ENCODE measurements around the gene PTTG1IP2. TPM values are rescaled to one million over a fixed set of nuclear protein-coding genes. Genes with fewer than 3 reads are reported as not detected.

PTTG1IP2 gene
- total RNA-seq, 2 experiments from 2014 or later, result not detected

DNA sequence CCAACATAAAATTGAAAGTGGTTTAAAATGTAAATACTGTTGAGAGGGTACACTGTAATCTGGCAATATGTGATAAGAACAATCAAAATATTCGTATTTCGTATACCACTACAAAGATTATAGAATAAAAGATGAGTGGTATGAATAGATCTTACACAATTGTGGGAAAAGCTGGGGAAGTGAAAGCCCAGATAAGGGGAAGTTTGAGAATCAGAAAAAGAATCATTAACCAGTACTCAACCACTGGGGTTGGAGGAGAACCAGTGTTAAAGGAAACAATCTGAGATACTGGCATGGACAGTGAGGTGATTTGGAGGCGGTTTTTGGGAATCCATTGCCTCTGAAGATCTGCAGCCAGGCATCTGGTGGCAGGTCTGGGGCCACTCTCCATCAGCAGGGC, 67.0 kb downstream of the PTTG1IP2 start:
- no peaks in the 10 kb centered on the region for H3K9me3 Mint-ChIP-seq

DNA sequence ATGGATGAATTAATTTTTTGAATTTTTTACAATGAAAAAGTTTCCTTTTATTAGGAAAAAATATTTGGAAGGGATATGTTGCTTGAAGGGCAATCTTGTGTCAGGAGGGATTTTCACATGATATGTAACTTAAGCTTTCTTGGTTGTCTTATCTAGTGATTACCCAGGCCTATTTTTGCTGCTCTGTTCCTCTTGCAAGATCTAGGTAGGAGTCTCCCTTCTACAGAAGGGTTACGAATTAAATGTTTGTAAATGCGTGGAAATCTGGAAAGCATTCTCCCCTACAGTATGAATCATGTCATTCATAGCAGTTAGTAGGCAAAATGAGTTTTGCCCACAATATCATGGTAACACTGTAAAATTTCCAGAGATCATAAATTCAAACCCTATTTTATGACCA, 69.0 kb downstream of the PTTG1IP2 start:
- Mint-ChIP-seq H3K27me3 (peaks cover 3% of the 10 kb centered on the region), H3K4me1 (ENCODE audit: low read depth) (no peaks in the 10 kb centered on the region), H3K36me3 (ENCODE audit: low read depth) (no peaks in the 10 kb centered on the region), H3K27ac (no peak overlapping the region), H3K9me3 (no peaks in the 10 kb centered on the region), H3K4me3 (no peak overlapping the region)
- DNase-seq (no peak), ATAC-seq (no peak)
- POLR2A ChIA-PET, result no interaction called here
- intact Hi-C loops (cut with micrococcal nuclease), result no loop called here
- CTCF ChIA-PET, result interaction anchor here (1.3 kb wide), 1 partner anchor 12 kb away, joined by 3 read pairs; no protein-coding TSS in a partner anchor
- TF ChIP-seq, protein P1, sequence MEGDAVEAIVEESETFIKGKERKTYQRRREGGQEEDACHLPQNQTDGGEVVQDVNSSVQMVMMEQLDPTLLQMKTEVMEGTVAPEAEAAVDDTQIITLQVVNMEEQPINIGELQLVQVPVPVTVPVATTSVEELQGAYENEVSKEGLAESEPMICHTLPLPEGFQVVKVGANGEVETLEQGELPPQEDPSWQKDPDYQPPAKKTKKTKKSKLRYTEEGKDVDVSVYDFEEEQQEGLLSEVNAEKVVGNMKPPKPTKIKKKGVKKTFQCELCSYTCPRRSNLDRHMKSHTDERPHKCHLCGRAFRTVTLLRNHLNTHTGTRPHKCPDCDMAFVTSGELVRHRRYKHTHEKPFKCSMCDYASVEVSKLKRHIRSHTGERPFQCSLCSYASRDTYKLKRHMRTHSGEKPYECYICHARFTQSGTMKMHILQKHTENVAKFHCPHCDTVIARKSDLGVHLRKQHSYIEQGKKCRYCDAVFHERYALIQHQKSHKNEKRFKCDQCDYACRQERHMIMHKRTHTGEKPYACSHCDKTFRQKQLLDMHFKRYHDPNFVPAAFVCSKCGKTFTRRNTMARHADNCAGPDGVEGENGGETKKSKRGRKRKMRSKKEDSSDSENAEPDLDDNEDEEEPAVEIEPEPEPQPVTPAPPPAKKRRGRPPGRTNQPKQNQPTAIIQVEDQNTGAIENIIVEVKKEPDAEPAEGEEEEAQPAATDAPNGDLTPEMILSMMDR (IDR thresholded peaks at IDR 0.05), result no peak

More for the DNA sequence above, 67.0 kb downstream of the PTTG1IP2 start:
- no peak overlapping the region for H3K4me3 Mint-ChIP-seq
- DNase-seq (no peak), ATAC-seq (no peak)
- no peaks in the 10 kb centered on the region for H3K4me1 Mint-ChIP-seq (ENCODE audit: low read depth)
- POLR2A ChIA-PET, result no interaction called here
- no peaks in the 10 kb centered on the region for H3K36me3 Mint-ChIP-seq (ENCODE audit: low read depth)
- peaks cover 4% of the 10 kb centered on the region for H3K27me3 Mint-ChIP-seq
- intact Hi-C loops (cut with micrococcal nuclease), result no loop called here
- no peak overlapping the region for H3K27ac Mint-ChIP-seq
- TF ChIP-seq, protein P1 (IDR thresholded peaks at IDR 0.05), result no peak
- CTCF ChIA-PET, result no interaction called here

DNA sequence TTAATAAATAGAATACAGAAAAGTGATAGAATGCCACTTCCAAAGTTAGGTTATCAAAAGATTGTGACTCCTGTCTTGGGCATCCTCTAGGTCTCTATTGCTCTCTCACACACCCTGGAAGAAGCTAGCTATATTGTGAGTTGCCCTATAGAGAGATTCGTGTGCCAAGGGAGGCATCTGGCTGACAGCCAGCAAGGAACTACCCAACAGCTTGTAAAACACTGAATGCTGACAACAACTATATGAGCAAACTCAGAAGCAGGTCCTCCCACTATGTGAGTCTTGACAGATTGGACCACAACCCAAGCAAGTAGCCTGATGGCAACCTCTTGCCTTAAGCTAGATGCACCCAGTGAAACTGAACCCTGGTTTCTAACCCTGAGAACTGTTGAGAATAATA, 71.0 kb downstream of the PTTG1IP2 start:
- POLR2A ChIA-PET, result no interaction called here
- DNase-seq (no peak), ATAC-seq (no peak)
- H3K4me3 Mint-ChIP-seq, result no peak overlapping the region
- CTCF ChIA-PET, result interaction anchor here (1.9 kb wide), 1 partner anchor 85 kb away, joined by 4 read pairs; no protein-coding TSS in a partner anchor
- H3K27ac Mint-ChIP-seq, result no peak overlapping the region
- intact Hi-C loops (cut with micrococcal nuclease), result no loop called here
- TF ChIP-seq, protein P1 (IDR thresholded peaks at IDR 0.05), result no peak
- no peaks in the 10 kb centered on the region for H3K9me3 Mint-ChIP-seq
- H3K36me3 Mint-ChIP-seq (ENCODE audit: low read depth), result no peaks in the 10 kb centered on the region
- H3K27me3 Mint-ChIP-seq, result peaks cover 1% of the 10 kb centered on the region
- H3K4me1 Mint-ChIP-seq (ENCODE audit: low read depth), result no peaks in the 10 kb centered on the region

DNA sequence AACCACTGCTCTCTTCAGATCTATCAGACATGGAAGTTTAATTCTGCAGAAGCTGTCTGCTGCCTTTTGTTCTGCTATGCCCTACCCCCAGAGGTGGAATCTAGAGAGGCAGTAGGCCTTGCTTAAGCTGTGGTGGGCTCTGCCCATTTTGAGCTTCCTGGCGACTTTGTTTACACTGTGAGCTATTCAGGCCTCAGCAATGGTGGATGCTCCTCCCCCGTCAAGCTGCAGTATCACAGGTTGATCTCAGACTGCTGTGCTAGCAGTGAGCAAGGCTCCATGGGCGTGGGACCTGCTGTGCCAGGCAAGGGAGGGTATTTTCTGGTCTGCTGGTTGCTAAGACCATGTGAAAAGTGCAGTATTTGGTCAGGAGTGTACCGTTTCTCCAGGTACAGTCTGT, 81.6 kb downstream of the PTTG1IP2 start:
- CTCF ChIA-PET, result interaction anchor here (1.1 to 1.2 kb wide), 2 partner anchors 12 to 78 kb away, joined by 3 to 4 read pairs; no protein-coding TSS in a partner anchor
- H3K27ac Mint-ChIP-seq, result no peak overlapping the region

DNA sequence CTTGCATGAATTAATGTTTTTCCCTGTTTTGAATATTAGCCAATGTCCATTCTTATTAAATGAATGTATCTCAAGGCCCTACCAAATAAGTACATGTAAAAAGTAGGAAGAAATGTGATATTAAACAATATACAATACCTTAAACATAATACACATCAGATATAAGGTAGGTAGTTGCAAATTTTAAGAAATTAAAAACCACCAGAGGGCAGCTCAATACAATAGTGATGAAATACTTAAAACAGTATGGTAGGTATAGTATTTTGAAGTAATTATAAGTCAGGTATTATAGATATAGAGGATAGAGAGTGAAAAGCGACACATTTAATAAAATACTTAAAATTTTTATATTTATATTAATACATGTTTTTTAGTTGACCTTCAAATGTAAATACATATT, 83.1 kb downstream of the PTTG1IP2 start:
- Mint-ChIP-seq H3K36me3 (ENCODE audit: low read depth) (no peaks in the 10 kb centered on the region), H3K4me3 (no peak overlapping the region), H3K27me3 (peaks cover 8% of the 10 kb centered on the region), H3K27ac (no peak overlapping the region), H3K9me3 (no peaks in the 10 kb centered on the region), H3K4me1 (ENCODE audit: low read depth) (no peaks in the 10 kb centered on the region)
- DNase-seq (no peak), ATAC-seq (no peak)
- intact Hi-C loops (cut with micrococcal nuclease), result no loop called here
- POLR2A ChIA-PET, result no interaction called here
- CTCF ChIA-PET, result no interaction called here
- TF ChIP-seq, protein P1 (IDR thresholded peaks at IDR 0.05), result no peak

More for the DNA sequence above, 81.6 kb downstream of the PTTG1IP2 start:
- Mint-ChIP-seq H3K36me3 (ENCODE audit: low read depth) (no peaks in the 10 kb centered on the region), H3K4me1 (ENCODE audit: low read depth) (no peaks in the 10 kb centered on the region), H3K27me3 (peaks cover 8% of the 10 kb centered on the region), H3K9me3 (no peaks in the 10 kb centered on the region), H3K4me3 (no peak overlapping the region)
- intact Hi-C loops (cut with micrococcal nuclease), result no loop called here
- no peak for DNase-seq
- ATAC-seq, result no peak
- POLR2A ChIA-PET, result no interaction called here
- TF ChIP-seq, protein P1 (IDR thresholded peaks at IDR 0.05), result no peak
